GM21367 (cell line): ENCODE measurements around the gene ANO7.

Source experiments
- ATAC-seq: cut with Tn5 transposase; IDR thresholded peaks from one replicate; pipeline ENCODE4 v1.9.1; 2021; ENCODE audit not compliant: unreplicated experiment

ANO7 gene

DNA sequence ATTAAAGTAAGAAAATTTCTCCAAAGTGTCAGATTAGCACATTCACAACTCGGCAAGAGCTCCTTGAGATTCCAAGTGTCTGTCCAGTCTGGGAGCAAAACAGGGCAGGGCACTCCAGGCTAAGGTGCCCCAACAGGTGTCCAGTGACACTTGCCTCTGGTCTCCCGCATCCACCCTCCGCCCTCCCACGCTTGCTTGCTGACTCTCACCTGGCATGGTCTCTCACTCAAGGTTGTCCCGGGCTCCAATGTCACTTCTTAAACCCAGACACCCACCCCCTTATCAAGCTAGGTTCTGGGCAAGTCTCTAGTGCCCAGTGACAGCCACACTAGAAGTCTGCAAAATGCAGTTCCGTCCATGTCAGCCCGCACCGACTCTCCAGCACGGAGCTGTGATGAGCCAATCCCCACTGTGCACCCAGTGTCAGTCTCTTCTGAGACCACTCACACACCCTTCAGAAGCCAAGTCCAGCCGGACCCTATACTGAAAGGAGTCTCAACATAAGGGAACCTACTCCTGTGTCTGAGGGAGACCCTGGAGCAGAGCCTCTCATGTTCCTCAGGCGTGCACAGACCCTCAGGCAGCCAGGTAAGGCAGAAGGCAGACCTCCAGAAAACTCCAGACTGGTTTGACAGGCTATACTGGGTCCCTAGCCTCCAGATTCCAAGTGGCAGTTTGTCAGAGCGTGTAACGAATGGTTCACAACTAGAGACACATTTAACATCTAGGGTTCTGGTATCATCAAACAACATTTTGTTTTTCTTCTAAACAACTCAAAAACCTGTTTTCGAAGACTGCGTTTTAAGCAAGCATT is 81.4 kb downstream of the ANO7 start:
- ATAC-seq, result no peak

GRCh38 chr2:241270531-241270930 is 82.1 kb downstream of the ANO7 start:
- ATAC-seq, result no peak

GRCh38 chr2:241271706-241272302 is 83.3 kb downstream of the ANO7 start:
- peak; percentile 43 for ATAC-seq

- ATAC-seq, result peak; percentile 36
Measured at GRCh38 chr2:241272303-241273209, 84.1 kb downstream of the ANO7 start.

DNA sequence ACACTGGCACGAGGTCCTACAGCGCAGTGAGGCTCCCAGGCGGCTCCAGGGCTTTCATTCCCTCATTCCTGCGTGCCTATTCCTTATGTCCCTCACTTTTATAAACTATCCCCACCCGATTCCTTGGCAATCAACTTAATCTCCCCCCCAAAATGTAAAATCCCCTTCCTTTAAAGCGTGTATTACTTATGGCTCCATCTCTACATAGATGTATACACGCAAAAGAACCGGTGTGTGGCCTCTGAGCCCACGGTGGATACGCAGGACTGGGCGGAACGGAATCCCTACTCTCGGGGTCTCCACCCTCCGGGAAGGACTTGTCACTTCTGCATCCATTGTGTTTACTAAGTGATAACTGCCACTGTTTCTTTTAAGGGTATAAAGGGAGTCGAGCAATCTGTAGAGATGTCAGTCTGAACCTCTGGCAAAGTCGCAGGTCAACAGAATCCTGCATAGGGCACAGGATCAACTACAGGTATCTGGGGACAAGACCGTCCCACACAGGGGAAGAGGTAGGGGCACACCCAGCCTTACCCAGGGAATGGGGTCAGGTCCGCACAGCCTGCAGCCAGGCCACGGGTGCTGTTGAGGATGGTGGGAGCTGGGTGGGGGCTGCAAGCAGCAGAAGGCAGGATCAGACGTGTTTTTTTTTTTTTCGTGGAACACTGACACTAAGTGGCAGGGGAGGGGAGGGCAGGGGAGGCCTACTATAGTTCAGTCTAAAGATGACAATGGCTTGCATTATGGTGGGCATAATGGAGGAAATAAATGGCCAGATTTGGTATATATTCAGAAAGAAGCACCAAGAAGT is 84.9 kb downstream of the ANO7 start:
- no peak for ATAC-seq

- no peak for ATAC-seq
Measured at GRCh38 chr2:241274127-241274526, 85.7 kb downstream of the ANO7 start.
